ENCODE results near the gene RNF128. TPM values are rescaled to one million over a fixed set of nuclear protein-coding genes. Genes with fewer than 3 reads are reported as not detected.

Gene RNF128
- total and polyA plus RNA-seq, 2 of the 13 experiments (the other 11 are each of a cell fraction or from before 2014, with no cell fraction given) = 18.5 to 43.5 TPM

DNA sequence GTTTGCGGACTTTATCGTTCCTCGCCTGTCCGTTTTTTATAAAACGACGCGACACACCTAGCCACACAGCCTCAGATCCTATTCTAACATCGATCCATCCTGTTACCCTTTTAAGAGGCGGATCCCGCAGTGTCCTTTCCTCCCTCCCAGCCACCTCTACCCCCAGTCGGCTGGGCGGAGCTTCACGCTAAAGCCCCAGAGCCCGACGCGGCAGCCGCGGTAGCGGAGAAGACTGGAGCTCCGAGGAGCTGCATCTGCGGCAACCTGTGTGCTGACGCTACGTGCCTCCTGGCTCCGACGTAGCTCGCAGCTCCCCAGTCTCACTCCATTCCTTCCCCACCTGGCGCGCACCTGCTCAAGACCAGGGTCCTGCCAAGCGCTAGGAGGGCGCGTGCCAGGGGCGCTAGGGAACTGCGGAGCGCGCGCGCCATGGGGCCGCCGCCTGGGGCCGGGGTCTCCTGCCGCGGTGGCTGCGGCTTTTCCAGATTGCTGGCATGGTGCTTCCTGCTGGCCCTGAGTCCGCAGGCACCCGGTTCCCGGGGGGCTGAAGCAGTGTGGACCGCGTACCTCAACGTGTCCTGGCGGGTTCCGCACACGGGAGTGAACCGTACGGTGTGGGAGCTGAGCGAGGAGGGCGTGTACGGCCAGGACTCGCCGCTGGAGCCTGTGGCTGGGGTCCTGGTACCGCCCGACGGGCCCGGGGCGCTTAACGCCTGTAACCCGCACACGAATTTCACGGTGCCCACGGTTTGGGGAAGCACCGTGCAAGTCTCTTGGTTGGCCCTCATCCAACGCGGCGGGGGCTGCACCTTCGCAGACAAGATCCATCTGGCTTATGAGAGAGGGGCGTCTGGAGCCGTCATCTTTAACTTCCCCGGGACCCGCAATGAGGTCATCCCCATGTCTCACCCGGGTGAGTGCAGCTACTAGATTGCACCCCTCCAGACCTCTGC is at the start of gene RNF128 (continued):
- TF ChIP-seq THYN1 (CRISPR knock-in tag; IDR thresholded peaks at IDR 0.05; ENCODE audit: borderline replicate concordance, low read depth) = no peak
- TF ChIP-seq NFIC (IDR thresholded peaks at IDR 0.05; ENCODE audit: low read length) = no peak
- no peak for TF ChIP-seq KAT2B (IDR thresholded peaks at IDR 0.05; ENCODE audit: borderline replicate concordance, low read depth, low read length)
- 0 out of 2 replicates have a peak, but pooled peaks have one; percentile 66 for TF ChIP-seq NKX3-1 (CRISPR knock-in tag; IDR thresholded peaks at IDR 0.05)
- TF ChIP-seq ZNF572 (CRISPR knock-in tag; IDR thresholded peaks at IDR 0.05) = no peak
- no peak for TF ChIP-seq SRSF9 (IDR thresholded peaks at IDR 0.05; ENCODE audit: borderline replicate concordance, insufficient read depth, low read depth, low read length, poor library complexity, severe bottlenecking)
- TF ChIP-seq, protein P1, sequence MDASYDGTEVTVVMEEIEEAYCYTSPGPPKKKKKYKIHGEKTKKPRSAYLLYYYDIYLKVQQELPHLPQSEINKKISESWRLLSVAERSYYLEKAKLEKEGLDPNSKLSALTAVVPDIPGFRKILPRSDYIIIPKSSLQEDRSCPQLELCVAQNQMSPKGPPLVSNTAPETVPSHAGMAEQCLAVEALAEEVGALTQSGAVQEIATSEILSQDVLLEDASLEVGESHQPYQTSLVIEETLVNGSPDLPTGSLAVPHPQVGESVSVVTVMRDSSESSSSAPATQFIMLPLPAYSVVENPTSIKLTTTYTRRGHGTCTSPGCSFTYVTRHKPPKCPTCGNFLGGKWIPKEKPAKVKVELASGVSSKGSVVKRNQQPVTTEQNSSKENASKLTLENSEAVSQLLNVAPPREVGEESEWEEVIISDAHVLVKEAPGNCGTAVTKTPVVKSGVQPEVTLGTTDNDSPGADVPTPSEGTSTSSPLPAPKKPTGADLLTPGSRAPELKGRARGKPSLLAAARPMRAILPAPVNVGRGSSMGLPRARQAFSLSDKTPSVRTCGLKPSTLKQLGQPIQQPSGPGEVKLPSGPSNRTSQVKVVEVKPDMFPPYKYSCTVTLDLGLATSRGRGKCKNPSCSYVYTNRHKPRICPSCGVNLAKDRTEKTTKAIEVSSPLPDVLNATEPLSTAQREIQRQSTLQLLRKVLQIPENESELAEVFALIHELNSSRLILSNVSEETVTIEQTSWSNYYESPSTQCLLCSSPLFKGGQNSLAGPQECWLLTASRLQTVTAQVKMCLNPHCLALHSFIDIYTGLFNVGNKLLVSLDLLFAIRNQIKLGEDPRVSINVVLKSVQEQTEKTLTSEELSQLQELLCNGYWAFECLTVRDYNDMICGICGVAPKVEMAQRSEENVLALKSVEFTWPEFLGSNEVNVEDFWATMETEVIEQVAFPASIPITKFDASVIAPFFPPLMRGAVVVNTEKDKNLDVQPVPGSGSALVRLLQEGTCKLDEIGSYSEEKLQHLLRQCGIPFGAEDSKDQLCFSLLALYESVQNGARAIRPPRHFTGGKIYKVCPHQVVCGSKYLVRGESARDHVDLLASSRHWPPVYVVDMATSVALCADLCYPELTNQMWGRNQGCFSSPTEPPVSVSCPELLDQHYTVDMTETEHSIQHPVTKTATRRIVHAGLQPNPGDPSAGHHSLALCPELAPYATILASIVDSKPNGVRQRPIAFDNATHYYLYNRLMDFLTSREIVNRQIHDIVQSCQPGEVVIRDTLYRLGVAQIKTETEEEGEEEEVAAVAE (CRISPR knock-in tag; IDR thresholded peaks at IDR 0.05; ENCODE audit: borderline replicate concordance) = no peak
- 0 out of 2 replicates have a peak, but pooled peaks have one; percentile 48 for TF ChIP-seq ZBTB7A (CRISPR knock-in tag; IDR thresholded peaks at IDR 0.05)
- no peak for TF ChIP-seq HOXA9 (CRISPR knock-in tag; IDR thresholded peaks at IDR 0.05; ENCODE audit: borderline replicate concordance)
- TF ChIP-seq, protein P2, sequence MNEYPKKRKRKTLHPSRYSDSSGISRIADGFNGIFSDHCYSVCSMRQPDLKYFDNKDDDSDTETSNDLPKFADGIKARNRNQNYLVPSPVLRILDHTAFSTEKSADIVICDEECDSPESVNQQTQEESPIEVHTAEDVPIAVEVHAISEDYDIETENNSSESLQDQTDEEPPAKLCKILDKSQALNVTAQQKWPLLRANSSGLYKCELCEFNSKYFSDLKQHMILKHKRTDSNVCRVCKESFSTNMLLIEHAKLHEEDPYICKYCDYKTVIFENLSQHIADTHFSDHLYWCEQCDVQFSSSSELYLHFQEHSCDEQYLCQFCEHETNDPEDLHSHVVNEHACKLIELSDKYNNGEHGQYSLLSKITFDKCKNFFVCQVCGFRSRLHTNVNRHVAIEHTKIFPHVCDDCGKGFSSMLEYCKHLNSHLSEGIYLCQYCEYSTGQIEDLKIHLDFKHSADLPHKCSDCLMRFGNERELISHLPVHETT (CRISPR knock-in tag; conservative IDR thresholded peaks at IDR 0.05) = no peak
- TF ChIP-seq, protein P3, sequence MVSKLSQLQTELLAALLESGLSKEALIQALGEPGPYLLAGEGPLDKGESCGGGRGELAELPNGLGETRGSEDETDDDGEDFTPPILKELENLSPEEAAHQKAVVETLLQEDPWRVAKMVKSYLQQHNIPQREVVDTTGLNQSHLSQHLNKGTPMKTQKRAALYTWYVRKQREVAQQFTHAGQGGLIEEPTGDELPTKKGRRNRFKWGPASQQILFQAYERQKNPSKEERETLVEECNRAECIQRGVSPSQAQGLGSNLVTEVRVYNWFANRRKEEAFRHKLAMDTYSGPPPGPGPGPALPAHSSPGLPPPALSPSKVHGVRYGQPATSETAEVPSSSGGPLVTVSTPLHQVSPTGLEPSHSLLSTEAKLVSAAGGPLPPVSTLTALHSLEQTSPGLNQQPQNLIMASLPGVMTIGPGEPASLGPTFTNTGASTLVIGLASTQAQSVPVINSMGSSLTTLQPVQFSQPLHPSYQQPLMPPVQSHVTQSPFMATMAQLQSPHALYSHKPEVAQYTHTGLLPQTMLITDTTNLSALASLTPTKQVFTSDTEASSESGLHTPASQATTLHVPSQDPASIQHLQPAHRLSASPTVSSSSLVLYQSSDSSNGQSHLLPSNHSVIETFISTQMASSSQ (IDR thresholded peaks at IDR 0.05; ENCODE audit: low read depth) = no peak
- TF ChIP-seq, protein P3 (CRISPR knock-in tag; IDR thresholded peaks at IDR 0.05; ENCODE audit: borderline replicate concordance) = no peak; the same call in 1 of the 2 replicates
- TF ChIP-seq CENPX (CRISPR knock-in tag; IDR thresholded peaks at IDR 0.05) = no peak
- TF ChIP-seq IKZF4 (CRISPR knock-in tag; IDR thresholded peaks at IDR 0.05; ENCODE audit: borderline replicate concordance, low read depth, not compliant biosample characterization) = no peak
- TF ChIP-seq SRSF4 (IDR thresholded peaks at IDR 0.05; ENCODE audit: low read depth, low read length, poor library complexity, severe bottlenecking) = no peak
- TF ChIP-seq ZNF850 (CRISPR knock-in tag; conservative IDR thresholded peaks at IDR 0.05) = no peak
- TF ChIP-seq ZNF615 (CRISPR knock-in tag; IDR thresholded peaks at IDR 0.05; ENCODE audit: borderline replicate concordance) = 0 out of 2 replicates have a peak, but pooled peaks have one; percentile 39
- TF ChIP-seq HIVEP1 (CRISPR knock-in tag; IDR thresholded peaks at IDR 0.05) = no peak

Measured in HepG2 (cell line).